DMS153 treated with DMSO at 0.1 percent for 48 hours (cell line): ENCODE measurements around the gene AVL9.
"Not testable (repeated sequence)": the region's sequence is repeated elsewhere in the genome, so short reads cannot be mapped to it uniquely, and the experiment has no call there.

Experiments used
- DNase-seq: peaks from one replicate; lab custom pipeline; 2025; ENCODE audit not compliant: unreplicated experiment; lab: John Stamatoyannopoulos, UW

AVL9 gene

DNA sequence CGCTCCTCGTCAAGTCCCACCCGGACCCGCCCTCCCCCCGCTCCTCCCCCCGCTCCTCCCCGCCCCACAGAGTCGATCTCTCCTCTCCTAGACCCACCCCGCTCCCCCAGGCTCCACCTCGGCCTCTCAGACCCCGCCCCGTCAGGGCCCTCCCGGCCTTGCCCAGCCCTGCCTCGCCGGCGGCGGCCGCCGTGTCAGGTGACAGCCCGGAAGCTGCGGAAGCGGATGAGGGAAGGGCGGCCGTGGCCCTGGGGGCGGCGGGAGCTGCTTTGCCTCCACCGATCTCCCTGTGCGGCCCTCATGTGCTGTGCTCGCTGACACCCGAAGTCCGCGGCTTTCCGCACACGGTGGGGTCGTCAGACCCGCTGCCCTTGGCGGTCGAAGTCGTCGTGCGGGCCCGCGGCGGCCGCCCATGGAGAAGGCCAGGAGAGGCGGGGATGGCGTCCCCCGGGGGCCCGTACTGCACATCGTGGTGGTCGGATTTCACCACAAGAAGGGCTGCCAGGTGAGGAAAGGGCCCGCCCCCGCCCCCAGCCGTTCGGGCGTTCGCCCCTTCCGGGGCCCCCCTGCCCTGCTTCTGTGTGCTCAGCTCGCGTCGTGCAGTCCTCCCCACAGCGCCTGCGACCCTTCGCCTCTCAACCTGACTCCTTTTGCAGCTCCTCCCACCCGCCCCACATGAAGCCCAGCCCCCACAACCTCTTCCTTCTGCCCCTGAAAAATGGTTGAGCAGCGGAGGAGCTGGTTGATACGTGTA lies at the start of gene AVL9:
TSS of gene AVL9 (plus strand) at position 192 of the 754 bp plus-strand sequence. CDS start at position 413, 221 bp downstream.
- peak; percentile 91 for DNase-seq

DNA sequence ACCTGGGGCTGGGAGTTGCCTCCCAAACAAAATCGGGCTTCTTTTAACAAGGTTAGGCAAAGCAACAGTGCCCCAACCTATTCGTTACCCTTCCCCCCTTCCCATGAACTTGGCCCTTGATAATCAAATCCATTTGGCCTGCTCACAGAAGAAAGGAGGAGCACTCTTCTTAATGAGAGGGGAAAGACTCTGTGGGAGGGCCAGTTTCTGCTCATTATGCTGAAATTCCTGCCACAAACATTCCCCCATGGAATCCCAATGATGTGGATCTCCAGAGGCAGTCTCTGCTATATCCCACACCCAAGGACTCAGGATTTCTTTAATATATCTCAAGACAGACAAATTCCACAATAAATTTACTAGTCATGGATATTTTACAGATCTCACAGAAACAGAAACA lies 48.1 kb upstream of the AVL9 start:
- no peak for DNase-seq

DNA sequence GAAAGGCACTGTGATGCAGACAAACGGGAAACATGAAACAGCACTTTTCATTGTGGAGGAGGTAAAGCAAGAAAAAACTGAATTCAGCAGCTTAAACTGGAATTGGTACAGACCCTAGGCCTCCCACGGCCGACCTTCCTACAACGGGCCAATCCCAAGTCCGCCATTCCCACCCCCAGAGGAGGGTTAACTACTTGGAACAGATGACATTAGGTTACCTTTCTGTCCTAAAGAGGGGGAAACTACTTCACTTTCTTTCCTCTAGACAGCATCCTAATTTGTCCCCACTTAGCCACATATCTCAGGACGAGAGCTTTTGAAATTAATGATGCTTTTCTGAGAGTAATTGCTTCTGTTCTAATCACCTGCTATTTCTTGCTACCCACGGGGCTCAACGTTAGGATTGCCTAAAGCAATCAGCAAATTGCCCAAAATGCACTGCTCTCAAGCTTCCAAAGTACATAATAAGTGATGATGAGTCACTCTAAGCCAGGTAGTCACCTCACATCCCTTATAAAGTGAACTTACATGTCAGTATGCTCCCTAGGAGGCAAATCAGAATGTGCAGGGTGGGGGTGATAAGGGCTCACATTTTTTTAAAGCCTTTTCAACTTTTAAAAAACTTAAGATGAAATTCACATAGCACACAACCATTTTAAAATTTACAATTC lies 41.8 kb upstream of the AVL9 start:
- DNase-seq: no peak

DNA sequence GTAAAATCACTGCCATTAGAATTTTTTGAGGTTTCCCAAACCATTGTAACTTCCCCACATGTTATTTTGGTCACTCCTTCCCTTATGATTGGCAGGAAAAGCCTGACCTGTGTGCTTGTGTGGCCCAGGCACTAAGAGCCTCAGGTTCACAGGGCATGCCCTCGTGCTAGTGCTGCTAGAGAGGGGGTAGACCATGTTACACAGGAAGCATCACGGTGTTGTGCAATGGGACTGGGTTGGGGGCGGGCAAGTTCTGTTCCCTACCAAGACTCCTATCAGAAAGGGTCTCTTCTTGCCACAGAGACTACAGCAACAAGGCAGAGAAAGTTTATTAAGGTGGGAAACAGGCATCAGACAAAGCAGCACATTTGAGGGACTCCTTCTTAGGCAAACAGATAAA lies 37.3 kb upstream of the AVL9 start:
- DNase-seq: no peak

DNA sequence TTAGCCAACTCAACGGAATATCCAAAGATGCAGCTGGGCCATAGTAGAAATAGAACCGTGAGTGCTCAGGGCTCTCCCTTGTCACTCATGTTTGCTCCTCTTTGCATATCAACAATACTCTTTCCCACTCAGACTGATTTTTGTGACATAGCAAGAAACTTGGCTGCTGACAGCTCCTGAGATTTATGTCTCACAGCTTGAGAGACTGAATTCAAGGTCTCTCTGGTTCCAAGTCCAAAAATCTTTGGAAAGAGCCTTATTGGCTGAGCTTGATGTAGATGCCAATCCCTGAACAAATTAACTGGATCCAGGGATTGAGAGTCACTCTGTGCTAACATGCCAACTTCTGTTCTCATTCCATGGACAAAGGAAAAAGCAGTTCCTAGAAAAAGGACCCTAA lies 35.5 kb upstream of the AVL9 start:
- DNase-seq: no peak

DNA sequence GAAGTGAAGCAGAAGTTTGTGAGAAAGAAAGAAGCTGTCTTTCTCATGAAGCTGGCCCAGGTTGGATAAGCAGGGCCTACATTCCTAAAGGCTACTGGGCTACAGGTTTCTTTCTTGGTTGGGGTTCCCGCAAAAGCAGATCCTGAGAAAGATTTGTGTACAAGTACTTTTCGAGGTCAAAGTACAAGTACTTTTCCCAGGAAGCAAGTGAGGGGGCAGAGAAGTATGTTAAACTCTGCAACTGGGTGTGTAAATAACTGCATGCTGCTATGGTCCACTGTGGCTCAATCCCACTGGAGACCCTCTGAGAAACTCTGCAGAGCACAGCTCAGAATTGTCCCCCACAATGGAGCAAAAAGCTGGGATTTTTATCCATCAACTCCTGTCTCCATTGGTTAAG lies 33.8 kb upstream of the AVL9 start:
- DNase-seq: no peak

DNA sequence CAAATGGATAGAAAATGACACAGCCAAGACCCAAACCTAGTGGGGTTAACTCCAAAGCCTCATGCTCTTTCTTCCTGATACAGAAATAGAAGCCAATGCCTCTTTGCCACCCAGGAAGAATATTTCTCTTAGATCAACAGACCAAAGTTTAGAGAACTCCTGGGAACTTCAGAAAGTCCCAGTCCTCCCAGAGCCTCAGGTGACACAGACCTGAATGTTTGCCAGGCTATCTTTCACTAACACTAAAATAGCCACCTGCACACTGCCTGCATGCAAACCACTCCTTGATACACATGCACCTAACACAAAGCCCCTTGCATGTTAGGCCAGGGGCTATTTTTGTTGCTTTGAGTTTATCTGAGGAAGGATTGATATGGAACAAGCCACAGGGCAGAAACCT lies 32.8 kb upstream of the AVL9 start:
- DNase-seq: no peak

DNA sequence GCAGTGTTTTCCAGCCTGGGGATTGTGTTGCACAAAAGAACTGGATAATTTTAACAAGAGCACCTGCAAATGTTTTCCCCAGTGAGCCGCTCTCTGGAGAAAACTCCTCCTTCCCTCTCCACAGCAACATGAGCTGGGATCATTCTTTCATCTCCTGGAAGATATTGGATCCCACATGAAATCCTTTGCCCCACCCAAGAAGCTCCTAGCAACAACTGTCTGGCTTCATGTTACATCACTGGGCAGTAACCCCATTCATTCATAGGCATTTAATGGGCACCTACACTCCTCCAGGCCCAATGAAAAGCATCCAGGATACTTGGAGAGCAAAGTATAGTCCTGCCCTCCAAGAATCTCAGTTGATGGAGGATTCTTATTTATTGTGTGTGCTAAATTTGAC lies 32.3 kb upstream of the AVL9 start:
- peak; percentile 41 for DNase-seq

DNA sequence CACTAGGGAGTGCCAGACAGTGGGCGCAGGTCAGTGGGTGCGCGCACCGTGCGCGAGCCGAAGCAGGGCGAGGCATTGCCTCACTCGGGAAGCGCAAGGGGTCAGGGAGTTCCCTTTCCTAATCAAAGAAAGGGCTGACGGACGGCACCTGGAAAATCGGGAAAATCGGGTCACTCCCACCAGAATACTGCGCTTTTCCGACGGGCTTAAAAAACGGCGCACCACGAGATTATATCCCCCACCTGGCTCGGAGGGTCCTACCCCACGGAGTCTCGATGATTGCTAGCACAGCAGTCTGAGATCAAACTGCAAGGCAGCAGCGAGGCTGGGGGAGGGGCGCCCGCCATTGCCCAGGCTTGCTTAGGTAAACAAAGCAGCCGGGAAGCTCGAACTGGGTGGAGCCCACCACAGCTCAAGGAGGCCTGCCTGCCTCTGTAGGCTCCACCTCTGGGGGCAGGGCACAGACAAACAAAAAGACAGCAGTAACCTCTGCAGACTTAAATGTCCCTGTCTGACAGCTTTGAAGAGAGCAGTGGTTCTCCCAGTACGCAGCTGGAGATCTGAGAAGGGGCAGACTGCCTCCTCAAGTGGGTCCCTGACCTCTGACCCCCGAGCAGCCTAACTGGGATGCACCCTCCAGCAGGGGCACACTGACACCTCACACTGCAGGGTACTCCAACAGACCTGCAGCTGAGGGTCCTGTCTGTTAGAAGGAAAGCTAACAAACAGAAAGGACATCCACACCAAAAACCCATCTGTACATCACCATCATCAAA lies 30.5 kb upstream of the AVL9 start:
- not testable (repeated sequence) for DNase-seq

DNA sequence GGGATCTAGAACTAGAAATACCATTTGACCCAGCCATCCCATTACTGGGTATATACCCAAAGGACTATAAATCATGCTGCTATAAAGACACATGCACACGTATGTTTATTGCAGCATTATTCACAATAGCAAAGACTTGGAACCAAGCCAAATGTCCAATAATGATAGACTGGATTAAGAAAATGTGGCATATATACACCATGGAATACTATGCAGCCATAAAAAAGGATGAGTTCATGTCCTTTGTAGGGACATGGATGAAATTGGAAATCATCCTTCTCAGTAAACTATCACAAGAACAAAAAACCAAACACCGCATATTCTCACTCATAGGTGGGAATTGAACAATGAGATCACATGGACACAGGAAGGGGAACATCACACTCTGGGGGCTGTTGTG lies 25.3 kb upstream of the AVL9 start:
- DNase-seq: not testable (repeated sequence)

DNA sequence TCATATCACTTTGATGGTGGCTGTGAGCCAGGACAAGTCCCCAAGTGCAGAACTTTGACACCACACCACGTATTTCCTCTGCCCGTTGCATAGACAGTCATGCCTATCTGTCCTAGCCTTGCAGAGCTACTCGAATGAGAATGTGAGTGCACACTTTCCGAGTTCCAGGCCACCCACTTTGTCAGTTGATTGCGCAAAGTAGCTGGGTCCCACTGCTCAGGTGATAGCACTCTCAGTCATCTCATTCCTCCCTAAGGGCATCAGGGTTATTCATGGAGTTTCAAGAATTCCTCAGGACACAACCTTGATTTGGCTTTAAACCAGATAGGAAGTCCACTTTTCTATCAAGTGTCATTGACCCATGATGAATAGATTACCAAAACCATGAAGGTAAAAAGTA lies 24.4 kb upstream of the AVL9 start:
- no peak for DNase-seq

DNA sequence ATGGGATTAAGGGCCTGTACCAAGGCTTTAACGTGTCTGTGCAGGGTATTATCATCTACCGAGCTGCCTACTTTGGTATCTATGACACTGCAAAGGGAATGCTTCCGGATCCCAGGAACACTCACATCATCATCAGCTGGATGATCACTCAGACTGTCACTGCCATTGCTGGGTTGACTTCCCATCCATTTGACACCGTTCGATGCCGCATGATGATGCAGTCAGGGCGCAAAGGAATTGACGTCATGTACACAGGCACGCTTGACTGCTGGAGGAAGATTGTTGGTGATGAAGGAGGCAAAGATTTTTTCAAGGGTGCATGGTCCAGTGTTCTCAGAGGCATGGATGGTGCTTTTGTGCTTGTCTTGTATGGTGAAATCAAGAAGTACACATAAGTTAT lies 23.3 kb upstream of the AVL9 start:
- DNase-seq: no peak

DNA sequence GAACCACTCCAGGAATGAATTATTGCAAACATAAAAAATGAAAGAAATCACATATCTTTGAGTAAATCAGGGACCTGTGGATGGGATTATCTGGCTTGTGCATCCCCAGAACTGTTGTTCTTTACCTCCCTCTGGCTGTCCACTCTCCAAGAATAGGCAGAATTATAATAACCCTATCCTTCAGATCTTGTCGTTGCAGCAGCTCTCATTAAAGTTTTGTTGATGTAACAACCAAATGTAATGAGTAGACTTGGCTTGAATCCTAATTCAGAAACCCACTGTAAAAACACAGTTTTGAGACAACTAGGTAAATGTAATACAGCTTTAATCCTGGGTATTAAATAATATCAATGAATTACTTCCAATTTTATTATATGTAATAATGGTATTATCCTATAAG lies 21.3 kb upstream of the AVL9 start:
- no peak for DNase-seq

DNA sequence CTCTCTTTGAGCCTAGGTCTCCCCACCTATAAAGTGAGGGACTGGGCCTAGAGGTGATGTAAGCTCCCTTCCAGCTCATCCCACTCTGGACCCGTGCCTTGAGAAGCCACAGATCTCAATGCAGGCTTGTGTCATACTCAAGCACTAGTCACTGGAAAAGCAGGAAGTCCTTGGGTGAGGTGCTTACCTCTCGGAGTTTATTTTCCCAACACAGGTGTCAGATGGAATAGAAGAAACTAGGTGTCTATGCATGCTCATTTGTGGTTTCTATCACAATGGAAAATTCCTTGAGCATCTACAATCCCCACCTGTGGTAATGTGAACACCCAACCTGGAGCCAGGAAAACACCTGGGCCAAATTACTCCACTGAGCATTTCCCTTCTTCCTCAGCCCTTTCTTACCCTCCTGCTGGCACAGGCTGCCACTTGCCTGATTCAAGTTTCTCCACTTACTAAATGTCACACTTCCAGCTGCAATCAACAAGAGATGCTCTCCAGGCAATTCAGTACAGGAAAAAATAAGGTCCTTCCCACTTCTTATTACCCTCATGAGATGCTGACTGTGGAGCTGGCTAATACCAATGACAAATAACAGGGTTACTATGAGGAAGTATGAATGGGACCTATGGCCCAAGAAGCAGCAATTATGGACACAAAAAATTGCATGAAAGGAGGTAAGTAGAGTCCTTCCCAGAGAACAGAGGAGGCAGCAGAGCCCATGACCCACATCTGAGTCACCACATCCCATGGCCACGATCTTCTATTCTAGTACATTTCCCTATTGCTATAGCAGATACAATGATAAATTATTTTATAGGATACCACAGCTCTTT lies 18.3 kb upstream of the AVL9 start:
- no peak for DNase-seq

DNA sequence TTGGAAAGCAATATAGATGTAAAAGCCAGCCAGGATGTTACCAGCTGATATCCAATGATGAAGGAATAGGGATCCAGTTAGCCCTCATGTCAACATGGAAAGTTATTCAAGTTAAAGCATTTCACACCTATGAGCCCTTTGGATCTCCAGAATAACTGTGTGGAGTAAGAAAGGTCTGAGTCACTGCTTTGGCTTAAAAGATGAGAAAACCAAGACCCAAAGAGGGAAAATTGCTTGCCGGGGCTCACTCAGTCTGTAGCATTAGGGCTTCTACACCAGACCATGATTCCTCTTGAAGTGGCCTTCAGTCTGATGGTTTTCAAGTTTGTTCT lies 17.7 kb upstream of the AVL9 start:
- no peak for DNase-seq

DNA sequence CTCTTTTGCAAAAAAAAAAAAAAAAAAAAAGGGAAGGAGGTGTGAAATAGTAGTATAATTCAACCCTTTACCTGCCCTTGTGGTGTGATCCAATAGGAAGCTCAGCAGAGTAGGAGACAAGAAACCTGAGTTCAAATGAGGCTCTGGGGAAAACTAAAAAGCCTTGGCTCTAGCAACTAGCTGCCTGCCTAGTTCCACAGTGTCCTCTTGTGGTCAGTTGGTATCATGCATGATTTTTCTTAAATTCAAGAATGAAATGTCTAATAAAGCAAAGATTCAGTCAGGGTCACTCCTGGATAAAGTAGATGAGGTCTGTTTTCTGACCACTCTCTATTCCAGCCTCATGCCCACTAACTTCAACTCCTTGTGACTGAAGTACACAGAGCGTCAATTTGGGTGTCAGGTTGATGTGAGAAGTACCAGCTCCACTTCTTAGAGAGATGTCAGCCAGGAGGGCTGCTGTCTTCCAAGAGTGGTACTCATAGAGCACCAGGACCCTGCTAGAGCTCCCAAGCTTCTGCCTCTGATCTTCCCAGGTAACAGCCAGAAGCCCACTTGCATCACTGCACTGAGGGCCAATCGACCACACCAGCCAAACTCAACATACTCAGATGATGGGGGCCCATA lies 15.6 kb upstream of the AVL9 start:
- DNase-seq: peak; percentile 75

DNA sequence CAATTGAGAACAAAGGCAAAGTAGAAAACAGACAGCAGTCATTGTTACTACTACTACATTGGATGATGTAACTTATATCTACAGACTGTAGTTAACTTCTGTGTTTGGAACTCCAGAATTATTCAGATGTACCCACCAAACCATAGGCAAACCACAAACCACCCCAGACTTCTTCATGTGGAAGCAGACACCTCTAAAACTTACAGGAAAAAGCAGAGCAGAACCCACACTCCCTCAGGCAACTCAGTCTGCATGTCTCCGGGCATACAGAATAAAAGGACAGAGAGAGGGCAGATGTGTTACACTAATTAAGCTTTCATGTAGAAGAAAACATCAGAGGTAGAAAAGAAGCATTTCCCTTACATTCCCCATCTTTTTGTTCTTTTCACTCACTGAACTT lies 14.1 kb upstream of the AVL9 start:
- no peak for DNase-seq

DNA sequence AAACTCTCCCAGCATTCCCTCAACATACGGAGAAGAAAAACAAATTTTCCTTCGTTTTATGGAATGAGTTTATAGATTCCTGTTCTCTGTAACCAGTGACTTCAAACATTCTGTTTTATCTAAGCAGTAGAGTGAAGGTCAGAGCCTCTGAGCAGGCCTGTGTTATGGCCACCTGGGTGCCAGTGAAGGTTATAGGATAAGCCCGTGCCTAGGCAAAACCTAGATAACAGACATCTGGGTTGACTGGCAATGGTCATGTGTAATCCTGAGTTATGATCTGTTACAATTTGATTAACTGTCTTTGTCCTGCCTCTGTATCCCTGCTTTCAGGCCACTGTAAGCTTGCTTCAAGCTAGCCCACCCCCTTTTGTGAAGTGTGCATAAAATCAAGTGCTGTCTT lies 13.4 kb upstream of the AVL9 start:
- DNase-seq: no peak

DNA sequence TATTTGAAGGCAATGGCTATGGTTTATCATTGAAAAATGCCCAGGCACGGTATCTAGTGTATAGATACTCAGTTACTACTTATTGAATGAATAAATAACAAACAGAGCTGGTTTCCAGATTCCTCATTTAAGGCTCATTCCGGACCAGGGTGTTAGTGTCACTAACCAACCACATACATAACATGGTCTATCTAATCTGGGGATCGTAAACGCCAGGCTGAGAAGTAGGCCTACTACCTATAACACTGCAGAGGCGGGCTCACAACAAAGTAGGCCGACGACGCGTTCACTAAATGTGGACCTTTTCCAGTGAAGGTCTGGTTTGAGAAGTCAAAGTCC lies 5.5 kb upstream of the AVL9 start:
- no peak for DNase-seq

DNA sequence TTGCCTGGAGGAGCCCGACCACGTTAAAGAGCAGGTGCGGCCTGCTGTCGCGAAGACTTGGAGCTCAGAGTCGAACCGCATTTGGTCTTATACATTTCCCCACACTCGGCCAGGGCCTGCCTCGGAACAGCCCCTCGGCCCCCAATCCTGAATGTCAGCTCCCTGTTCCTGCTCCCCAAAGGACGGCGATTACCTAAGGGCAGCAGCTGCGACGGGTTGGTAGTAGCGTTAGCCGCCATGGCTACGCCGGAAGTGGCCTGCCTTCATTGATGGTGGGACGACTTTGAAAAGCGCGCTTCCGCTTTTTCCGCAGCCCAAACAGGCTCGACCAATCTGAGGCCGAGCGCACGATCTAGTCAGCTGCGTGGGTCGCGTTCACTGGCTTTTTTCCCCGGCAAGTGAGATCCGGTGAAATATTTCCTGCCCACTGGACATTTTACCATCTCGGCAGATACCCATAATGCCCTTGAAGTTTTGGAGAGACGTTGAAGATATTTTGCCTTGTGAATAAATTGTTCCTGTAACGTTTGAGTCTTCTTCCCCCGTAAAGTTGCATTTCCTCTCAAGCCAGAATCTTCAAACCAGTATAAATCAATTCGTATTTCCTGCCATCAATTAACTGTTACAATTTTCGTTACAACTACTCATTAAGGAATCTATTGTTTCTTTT lies 5.0 kb upstream of the AVL9 start, which contains the start of gene LSM5:
TSS of gene LSM5 (minus strand) at position 254 of the 670 bp plus-strand sequence. CDS start at position 239, 15 bp downstream.
- DNase-seq: peak; percentile 97
